Esophagus muscularis mucosa (tissue), 4 donors: ENCODE data around the gene SNAPC2. TPM values are rescaled to one million over a fixed set of nuclear protein-coding genes. Genes with fewer than 3 reads are reported as not detected.

Experiments
- DNase-seq: peaks from one replicate; pipeline ENCODE4 v3.0.0-alpha.2; 2017; ENCODE audit errors: extremely low spot score
- H3K27ac ChIP-seq, 4 donors: fragments of 200-600 bp; sonication (generic); replicated peaks in 1 of 4; 1 replicate in 3 of 4; 2 replicates in 1 of 4; pipeline ENCODE4 v1.5.1; 2016 to 2019; ENCODE audit warnings: mild to moderate bottlenecking in 1 of 4
- H3K27me3 ChIP-seq, 4 donors: fragments of 200-600 bp; sonication (generic); one replicate each; pipeline versions ENCODE4 v1.5.1 to v1.6.0; 2016 to 2019
- H3K36me3 ChIP-seq, 4 donors: fragments of 200-600 bp; sonication (generic); one replicate each; pipeline ENCODE4 v1.5.1; 2016 to 2019
- H3K4me1 ChIP-seq, 4 donors: fragments of 200-600 bp; sonication (generic); one replicate each; pipeline ENCODE4 v1.5.1; 2016 to 2019
- H3K4me3 ChIP-seq, 4 donors: fragments of 200-600 bp; sonication (generic); 1 replicate in 2 of 4; 2 replicates in 2 of 4; pipeline ENCODE4 v1.5.1; 2016 to 2019; ENCODE audit warnings: mild to moderate bottlenecking in 4 of 4, moderate library complexity in 1 of 4
- H3K9me3 ChIP-seq, 4 donors: fragments of 200-600 bp; sonication (generic); 1 replicate in 3 of 4; 2 replicates in 1 of 4; pipeline ENCODE4 v1.5.1; 2016 to 2019
- CTCF ChIP-seq, 3 experiments: fragments of 200-600 bp in 2 of 3; fragments of 450-650 bp in 1 of 3; sonication (generic) in 2 of 3; IDR thresholded peaks; one replicate each; pipeline ENCODE4 v1.5.1; 2017 to 2019; ENCODE audit warnings: antibody characterized with exemption in 3 of 3, mild to moderate bottlenecking in 2 of 3, moderate library complexity in 1 of 3
- EP300 ChIP-seq: sonication (generic); formaldehyde crosslinking; IDR thresholded peaks from one replicate; pipeline ENCODE4 v1.6.1; 2017; ENCODE audit warnings: antibody characterized with exemption
- POLR2A ChIP-seq: fragments of 450-650 bp; IDR thresholded peaks from one replicate; pipeline ENCODE4 v1.6.1; 2017; ENCODE audit warnings: antibody characterized with exemption, moderate library complexity, mild to moderate bottlenecking, low read depth
- POLR2AphosphoS5 ChIP-seq, 2 donors: sonication (generic); formaldehyde crosslinking; IDR thresholded peaks; one replicate each; pipeline ENCODE4 v1.6.1; 2017; ENCODE audit warnings: antibody characterized with exemption in 2 of 2
- WGBS: methylation state at CpG from one replicate; pipeline ENCODE4 v1.1.5; 2018; 5-methylcytosine and 5-hydroxymethylcytosine counted together
- intact Hi-C: fragments of 100-400 bp; cut with DNase I; formaldehyde crosslinking; loops from one replicate; pipeline ENCODE4 v1.15.1; 2023
- total RNA-seq, 4 donors: library from RNA; depleted of rRNA; stranded (reverse); fragments of >200 nt; gene quantifications; one replicate each; pipeline versions ENCODE4 v1.1.0 to v1.2.1, GENCODE V29; 2016

SNAPC2 gene
- total RNA-seq, 4 donors from 2014 or later, result 32.4 to 47.2 (median 35.0) TPM

- no peak for DNase-seq
- peaks cover 0 to 7% (median 0%) of the 10 kb centered on the region in 4 donors for H3K27me3 ChIP-seq
- peaks cover 13 to 38% (median 26%) of the 10 kb centered on the region in 4 donors for H3K36me3 ChIP-seq
- H3K4me3 ChIP-seq, result peak overlapping the region; percentile 64 to 89 (median 72)
- H3K27ac ChIP-seq, result peak overlapping the region; percentile 82 to 91 (median 90)
- peaks cover 37 to 61% (median 51%) of the 10 kb centered on the region in 4 donors for H3K4me1 ChIP-seq
- intact Hi-C loops, result no loop called here
- WGBS, result 28% methylated on average over 22 of the region's 68 CpGs
- TF ChIP-seq EP300 (no peak), CTCF (IDR thresholded peaks at IDR 0.05) (no peak), POLR2A (no peak), POLR2AphosphoS5 (IDR thresholded peaks at IDR 0.05) (no peak)
- H3K9me3 ChIP-seq, result no peaks in the 10 kb centered on the region
These were observed 15.8 kb upstream of the SNAPC2 start for GRCh38 chr19:7904074-7905020.

DNA sequence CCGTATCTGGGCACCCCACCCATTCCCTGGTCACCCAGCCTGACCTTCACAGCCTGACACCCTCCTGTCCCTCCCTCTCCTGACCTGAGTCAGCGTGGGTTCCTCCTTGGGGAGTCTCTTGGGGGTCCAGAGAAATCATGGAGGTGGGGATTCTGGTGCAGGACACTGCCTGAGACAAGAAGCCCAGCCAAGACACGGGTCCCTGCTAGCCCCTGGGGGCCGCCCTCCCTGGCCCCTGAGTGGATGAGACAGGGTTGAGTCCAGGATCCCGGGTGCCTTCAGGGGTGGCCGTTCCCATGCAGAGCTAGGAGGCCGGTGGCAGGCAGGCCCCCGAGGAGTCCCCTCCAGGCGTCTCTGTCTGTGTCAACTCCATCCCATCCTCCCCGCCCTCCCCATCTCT is 14.9 kb upstream of the SNAPC2 start:
- WGBS, result 70% methylated on average over 7 of the region's 10 CpGs
- Histone ChIP-seq H3K27ac (no peak overlapping the region), H3K9me3 (no peaks in the 10 kb centered on the region), H3K27me3 (no peaks in the 10 kb centered on the region), H3K4me1 (peaks cover 37 to 61% (median 51%) of the 10 kb centered on the region in 4 donors), H3K4me3 (peak overlapping the region in 3 of 4 donors; percentile 64 to 89 (median 71)), H3K36me3 (peaks cover 22 to 47% (median 36%) of the 10 kb centered on the region in 4 donors)
- TF ChIP-seq POLR2A, result no peak
- no peak for TF ChIP-seq CTCF (IDR thresholded peaks at IDR 0.05)
- no peak for TF ChIP-seq POLR2AphosphoS5 (IDR thresholded peaks at IDR 0.05)
- TF ChIP-seq EP300, result no peak
- no peak for DNase-seq
- intact Hi-C loops, result no loop called here

- WGBS, result 88% methylated on average over 10 of the region's 10 CpGs
- intact Hi-C loops, result no loop called here
- no peaks in the 10 kb centered on the region for H3K9me3 ChIP-seq
- no peak overlapping the region for H3K27ac ChIP-seq
- peaks cover 37 to 61% (median 51%) of the 10 kb centered on the region in 4 donors for H3K4me1 ChIP-seq
- H3K27me3 ChIP-seq, result no peaks in the 10 kb centered on the region
- TF ChIP-seq EP300, result no peak
- TF ChIP-seq POLR2AphosphoS5 (IDR thresholded peaks at IDR 0.05), result no peak
- no peak for TF ChIP-seq CTCF (IDR thresholded peaks at IDR 0.05)
- no peak for TF ChIP-seq POLR2A
- no peak overlapping the region for H3K4me3 ChIP-seq
- no peak for DNase-seq
- peaks cover 28 to 53% (median 42%) of the 10 kb centered on the region in 4 donors for H3K36me3 ChIP-seq
These were observed 14.3 kb upstream of the SNAPC2 start for GRCh38 chr19:7905859-7906258.

DNA sequence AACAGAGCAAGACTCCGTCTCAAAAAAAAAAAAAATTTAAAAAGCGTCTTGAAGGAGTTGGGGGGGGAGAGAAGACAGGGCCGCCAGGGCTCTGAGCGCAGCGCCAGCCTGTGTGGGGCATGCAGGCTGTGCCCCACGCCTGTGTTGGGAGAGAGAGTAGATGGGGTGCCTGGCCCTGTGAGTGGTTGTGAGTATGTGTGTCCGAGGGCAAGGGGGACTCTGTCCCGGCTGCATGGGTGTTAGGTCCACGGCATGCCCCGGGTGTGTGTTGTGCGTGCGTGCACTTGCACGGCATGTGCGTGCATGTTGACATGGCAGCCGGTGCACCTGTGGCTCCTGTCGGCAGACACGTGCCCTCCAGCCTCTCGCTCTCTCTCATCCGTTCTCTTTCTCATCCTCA is 13.0 kb upstream of the SNAPC2 start:
- no peaks in the 10 kb centered on the region for H3K27me3 ChIP-seq
- TF ChIP-seq POLR2A, result no peak
- TF ChIP-seq POLR2AphosphoS5 (IDR thresholded peaks at IDR 0.05), result no peak
- TF ChIP-seq EP300, result no peak
- TF ChIP-seq CTCF (IDR thresholded peaks at IDR 0.05), result no peak
- no peak overlapping the region for H3K4me3 ChIP-seq
- H3K4me1 ChIP-seq, result peaks cover 37 to 61% (median 51%) of the 10 kb centered on the region in 4 donors
- DNase-seq, result no peak
- no peaks in the 10 kb centered on the region for H3K9me3 ChIP-seq
- no peak overlapping the region for H3K27ac ChIP-seq
- intact Hi-C loops, result no loop called here
- H3K36me3 ChIP-seq, result peaks cover 40 to 66% (median 54%) of the 10 kb centered on the region in 4 donors
- WGBS, result 91% methylated on average over 19 of the region's 19 CpGs
